HEK293T (cell line): ENCODE results near the gene EHBP1.

ENCODE experiments used
- CTCF ChIA-PET: fragments of 350-600 bp; formaldehyde crosslinking; extraction: SDS; loops from one replicate; lab custom pipeline; 2021; ENCODE audit warnings: antibody characterized with exemption, inconsistent platforms; lab: Yijun Ruan, JAX
- POLR2A ChIA-PET: fragments of 350-600 bp; formaldehyde crosslinking; extraction: SDS; loops from one replicate; lab custom pipeline; 2020; ENCODE audit warnings: antibody characterized with exemption, inconsistent platforms; lab: Yijun Ruan, JAX
- DNase-seq: peaks from one replicate; pipeline ENCODE4 v3.0.0; 2012; ENCODE audit warnings: mixed read lengths; ENCODE audit errors: extremely low spot score
- ARNT ChIP-seq: fragments of 450-650 bp; IDR thresholded peaks from 2 replicates; pipeline ENCODE4 v1.6.1; 2017; ENCODE audit warnings: mild to moderate bottlenecking
- BHLHE40 ChIP-seq: fragments of 450-650 bp; IDR thresholded peaks from 2 replicates; pipeline ENCODE4 v1.6.1; 2016; ENCODE audit warnings: mild to moderate bottlenecking, moderate library complexity, borderline replicate concordance
- CTBP1 ChIP-seq: fragments of 450-650 bp; IDR thresholded peaks from 2 replicates; pipeline ENCODE4 v1.6.1; 2016; ENCODE audit warnings: borderline replicate concordance
- ELF4 ChIP-seq: fragments of 450-650 bp; IDR thresholded peaks from 2 replicates; pipeline ENCODE4 v1.6.1; 2017; ENCODE audit warnings: antibody characterized with exemption
- FOXA1 ChIP-seq: fragments of 450-650 bp; IDR thresholded peaks from 2 replicates; pipeline ENCODE4 v1.6.1; 2016; ENCODE audit warnings: mild to moderate bottlenecking
- FOXK2 ChIP-seq: fragments of 450-650 bp; IDR thresholded peaks from 2 replicates; pipeline ENCODE4 v1.6.1; 2016; ENCODE audit warnings: mild to moderate bottlenecking
- FOXM1 ChIP-seq: fragments of 450-650 bp; IDR thresholded peaks from 2 replicates; pipeline ENCODE4 v1.6.1; 2017; ENCODE audit warnings: mild to moderate bottlenecking, borderline replicate concordance
- HDGF ChIP-seq: fragments of 450-650 bp; IDR thresholded peaks from 2 replicates; pipeline ENCODE4 v1.6.1; 2017; ENCODE audit warnings: antibody characterized with exemption, borderline replicate concordance
- L3MBTL2 ChIP-seq: fragments of 450-650 bp; conservative IDR thresholded peaks from 2 replicates; pipeline ENCODE4 v1.6.1; 2016; ENCODE audit warnings: mild to moderate bottlenecking
- LEF1 ChIP-seq: fragments of 450-650 bp; IDR thresholded peaks from 2 replicates; pipeline ENCODE4 v1.6.1; 2017; ENCODE audit warnings: mild to moderate bottlenecking, borderline replicate concordance
- NFRKB ChIP-seq: fragments of 450-650 bp; IDR thresholded peaks from 2 replicates; pipeline ENCODE4 v1.6.1; 2016; ENCODE audit warnings: mild to moderate bottlenecking, moderate library complexity
- PKNOX1 ChIP-seq: fragments of 450-650 bp; IDR thresholded peaks from 2 replicates; pipeline ENCODE4 v1.6.1; 2016
- SP1 ChIP-seq: fragments of 450-650 bp; IDR thresholded peaks from 2 replicates; pipeline ENCODE4 v1.6.1; 2017
- SUZ12 ChIP-seq: fragments of 450-650 bp; IDR thresholded peaks from 2 replicates; pipeline ENCODE4 v1.6.1; 2016; ENCODE audit warnings: mild to moderate bottlenecking
- TARDBP ChIP-seq: fragments of 450-650 bp; IDR thresholded peaks from 2 replicates; pipeline ENCODE4 v1.6.1; 2016
- ZNF384 ChIP-seq: fragments of 450-650 bp; IDR thresholded peaks from 2 replicates; pipeline ENCODE4 v1.6.1; 2016

EHBP1 gene

DNA sequence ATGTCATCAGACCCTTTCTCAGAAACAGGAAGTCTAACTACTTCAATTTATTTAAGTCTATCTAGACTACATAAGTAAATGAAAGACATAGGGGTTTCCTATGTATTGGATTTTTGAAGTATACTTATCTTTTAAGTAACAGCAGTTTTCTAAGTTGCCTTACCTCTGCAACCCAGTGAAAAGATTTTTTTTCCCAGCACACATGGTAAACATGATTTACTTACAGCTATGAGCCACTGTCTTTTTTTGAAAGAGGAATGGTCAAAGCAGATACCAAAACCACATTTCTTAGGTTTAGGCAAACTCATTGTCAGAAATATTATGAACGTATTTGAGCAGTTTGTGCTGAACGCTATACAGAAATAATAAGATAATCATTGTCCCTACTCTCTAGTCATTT, 266.4 kb downstream of the EHBP1 start:
- CTCF ChIA-PET, result no interaction called here
- TF ChIP-seq L3MBTL2 (no peak), HDGF (no peak), FOXA1 (no peak), CTBP1 (no peak), LEF1 (no peak), ZNF384 (no peak), ELF4 (no peak), PKNOX1 (no peak), NFRKB (no peak), ARNT (no peak), SUZ12 (no peak), SP1 (no peak), FOXK2 (no peak), TARDBP (no peak)

GRCh38 chr2:62972601-62973000, 267.1 kb downstream of the EHBP1 start:
- POLR2A ChIA-PET, result no interaction called here
- no peak for DNase-seq
- CTCF ChIA-PET, result no interaction called here
- TF ChIP-seq BHLHE40 (no peak), PKNOX1 (peak; percentile 86)

More for the DNA sequence above, 266.4 kb downstream of the EHBP1 start:
- DNase-seq, result no peak
- POLR2A ChIA-PET, result no interaction called here

DNA sequence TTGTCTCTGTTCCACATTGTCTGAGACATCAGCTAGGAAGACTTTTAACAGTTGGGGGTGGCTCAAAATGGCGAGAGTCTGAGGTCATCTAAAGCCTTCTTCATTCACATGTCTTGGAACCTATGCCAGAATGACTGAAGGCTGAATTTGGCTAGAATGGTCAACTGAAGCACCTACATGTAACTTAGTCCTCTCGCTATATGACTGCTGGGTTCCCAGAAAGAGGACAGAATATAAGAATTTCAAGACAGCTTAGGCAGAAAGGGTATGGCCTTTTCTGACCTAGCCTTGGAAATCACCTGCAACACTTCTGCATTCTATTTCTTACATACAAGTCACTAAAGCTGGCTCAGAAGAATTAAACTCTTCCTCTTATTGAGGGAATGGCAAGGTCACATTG, 269.5 kb downstream of the EHBP1 start:
- ChIA-PET POLR2A (no interaction called here), CTCF (no interaction called here)
- no peak for DNase-seq
- TF ChIP-seq FOXK2 (no peak), ARNT (no peak), ELF4 (no peak), SUZ12 (no peak), ZNF384 (no peak), NFRKB (no peak), FOXM1 (no peak), BHLHE40 (no peak), HDGF (no peak), L3MBTL2 (no peak)

DNA sequence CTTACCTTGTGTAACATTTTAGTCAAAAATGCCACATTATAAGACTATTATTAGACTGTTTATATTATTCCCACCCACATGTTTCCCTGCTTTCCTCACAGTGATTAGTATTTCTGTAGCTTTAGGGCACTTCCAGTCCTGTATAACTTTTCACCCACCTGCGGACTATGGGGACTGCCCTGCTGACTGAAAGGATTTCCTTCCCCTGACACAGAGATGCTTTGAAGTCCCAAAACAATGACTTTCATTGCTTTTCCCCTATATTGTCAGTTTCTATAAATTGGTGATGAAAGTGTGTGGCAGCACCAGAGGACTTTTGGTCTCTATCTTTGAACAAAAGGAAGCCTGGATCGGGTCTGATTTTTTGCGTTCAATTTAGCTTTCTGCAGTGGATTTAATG, 286.1 kb downstream of the EHBP1 start:
- POLR2A ChIA-PET, result no interaction called here
- CTCF ChIA-PET, result no interaction called here
- DNase-seq, result no peak

GRCh38 chr2:62992561-62992960, 287.0 kb downstream of the EHBP1 start:
- TF ChIP-seq CTBP1 (no peak), NFRKB (no peak), ELF4 (no peak), SP1 (no peak), BHLHE40 (no peak), ZNF384 (no peak), PKNOX1 (no peak), LEF1 (no peak), SUZ12 (no peak), FOXM1 (no peak), ARNT (no peak), TARDBP (no peak), FOXA1 (no peak), L3MBTL2 (no peak), FOXK2 (no peak)
- POLR2A ChIA-PET, result no interaction called here
- CTCF ChIA-PET, result no interaction called here
- no peak for DNase-seq

More for the DNA sequence above, 286.1 kb downstream of the EHBP1 start:
- no peak for TF ChIP-seq SP1
- TF ChIP-seq ARNT, result no peak
- TF ChIP-seq FOXK2, result no peak
- TF ChIP-seq BHLHE40, result no peak
- TF ChIP-seq FOXA1, result no peak
- TF ChIP-seq PKNOX1, result no peak
- no peak for TF ChIP-seq LEF1
- no peak for TF ChIP-seq FOXM1
- TF ChIP-seq L3MBTL2, result no peak
- TF ChIP-seq CTBP1, result no peak
- no peak for TF ChIP-seq NFRKB
- TF ChIP-seq TARDBP, result no peak
- no peak for TF ChIP-seq HDGF
- no peak for TF ChIP-seq ELF4

DNA sequence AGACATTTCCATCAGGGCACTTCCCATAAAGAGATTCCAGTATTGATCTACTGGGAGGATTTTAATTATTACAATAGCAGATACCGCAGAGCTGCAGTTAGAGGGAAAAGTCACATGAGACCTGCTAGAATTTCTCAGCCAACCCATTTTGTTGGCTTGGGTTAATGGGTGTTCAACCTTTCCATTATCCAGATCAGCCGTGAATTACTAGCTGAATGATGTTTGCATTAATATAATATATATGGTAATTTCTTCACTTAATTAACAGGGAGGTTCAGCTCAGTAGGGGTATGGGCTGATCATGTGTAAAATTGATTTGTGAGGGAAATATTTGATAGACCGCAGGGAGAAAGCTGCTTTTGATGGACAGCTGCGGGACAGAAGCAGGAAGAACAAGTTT, 288.7 kb downstream of the EHBP1 start:
- ChIA-PET CTCF (interaction anchor here (0.6 kb wide), 1 partner anchor 53 kb away, joined by 4 read pairs; no protein-coding TSS in a partner anchor), POLR2A (no interaction called here)
- TF ChIP-seq FOXK2 (no peak), ZNF384 (no peak), L3MBTL2 (no peak), PKNOX1 (no peak), BHLHE40 (no peak), ARNT (no peak)
- DNase-seq, result no peak
